HepG2 (cell line): ENCODE results near the gene TRA2B. TPM values are rescaled to one million over a fixed set of nuclear protein-coding genes. Genes with fewer than 3 reads are reported as not detected.

ENCODE experiments used
- BCL6 ChIP-seq: IDR thresholded peaks from 2 replicates; pipeline ENCODE4 v1.6.1; 2016; ENCODE audit warnings: missing genetic modification reagents, missing compliant biosample characterization
- CREB3 ChIP-seq: sonication (generic); formaldehyde crosslinking; IDR thresholded peaks from 2 replicates; pipeline ENCODE4 v1.5.0; 2020; ENCODE audit warnings: missing genetic modification reagents
- CSRNP1 ChIP-seq: sonication (generic); formaldehyde crosslinking; IDR thresholded peaks from 2 replicates; pipeline ENCODE4 v1.8.1; 2023; ENCODE audit warnings: mild to moderate bottlenecking, missing genetic modification reagents
- HDAC2 ChIP-seq: sonication (generic); formaldehyde crosslinking; IDR thresholded peaks from 2 replicates; pipeline ENCODE4 v1.4.0; 2020; ENCODE audit warnings: missing genetic modification reagents
- KDM5A ChIP-seq: fragments of 200-600 bp; sonication (generic); IDR thresholded peaks from 2 replicates; pipeline ENCODE4 v1.7.0; 2018; ENCODE audit warnings: antibody characterized with exemption, mild to moderate bottlenecking, low read length, borderline replicate concordance
- KLF16 ChIP-seq, 2 experiments: sonication (generic) in 1 of 2; formaldehyde crosslinking in 1 of 2; IDR thresholded peaks; 2 replicates each; pipeline versions ENCODE4 v1.6.1 to v1.8.0; 2016 to 2023; ENCODE audit warnings: missing genetic modification reagents in 2 of 2, missing compliant biosample characterization in 1 of 2
- MBD4 ChIP-seq: IDR thresholded peaks from 2 replicates; pipeline ENCODE4 v1.6.1; 2012; ENCODE audit warnings: low read length, inconsistent platforms, borderline replicate concordance
- NR2F6 ChIP-seq, 2 experiments: IDR thresholded peaks; 2 replicates each; pipeline ENCODE4 v1.6.1; 2016; ENCODE audit warnings: antibody characterized with exemption in 1 of 2, mild to moderate bottlenecking in 1 of 2
- PBX3 ChIP-seq: sonication (generic); formaldehyde crosslinking; IDR thresholded peaks from 2 replicates; pipeline ENCODE4 v1.8.1; 2023; ENCODE audit warnings: missing genetic modification reagents, inconsistent platforms, borderline replicate concordance
- PITX1 ChIP-seq: sonication (generic); formaldehyde crosslinking; IDR thresholded peaks from 2 replicates; pipeline ENCODE4 v1.5.1; 2020; ENCODE audit warnings: mild to moderate bottlenecking, missing genetic modification reagents
- REPIN1 ChIP-seq: sonication (generic); formaldehyde crosslinking; IDR thresholded peaks from 2 replicates; pipeline ENCODE4 v1.8.0; 2022; ENCODE audit warnings: missing genetic modification reagents, low read depth, mild to moderate bottlenecking, borderline replicate concordance
- RFXAP ChIP-seq: sonication (generic); formaldehyde crosslinking; IDR thresholded peaks from 2 replicates; pipeline ENCODE4 v1.4.0; 2020; ENCODE audit warnings: missing genetic modification reagents, borderline replicate concordance
- SCMH1 ChIP-seq: sonication (generic); formaldehyde crosslinking; IDR thresholded peaks from 2 replicates; pipeline ENCODE4 v1.9.0; 2021; ENCODE audit warnings: missing genetic modification reagents, mild to moderate bottlenecking, borderline replicate concordance
- ZC3H13 ChIP-seq: sonication (generic); formaldehyde crosslinking; IDR thresholded peaks from 2 replicates; pipeline ENCODE4 v1.8.1; 2023; ENCODE audit warnings: mild to moderate bottlenecking, missing genetic modification reagents, moderate library complexity
- ZNF142 ChIP-seq: sonication (generic); formaldehyde crosslinking; IDR thresholded peaks from 2 replicates; pipeline ENCODE4 v1.4.0; 2020; ENCODE audit warnings: missing genetic modification reagents
- ZNF20 ChIP-seq: sonication (generic); formaldehyde crosslinking; IDR thresholded peaks from 2 replicates; pipeline ENCODE4 v1.4.0; 2020; ENCODE audit warnings: mild to moderate bottlenecking, moderate library complexity, missing genetic modification reagents
- ZNF24 ChIP-seq: fragments of 450-650 bp; IDR thresholded peaks from 2 replicates; pipeline ENCODE4 v1.6.1; 2017; ENCODE audit warnings: antibody characterized with exemption, mild to moderate bottlenecking
- ZNF350 ChIP-seq: sonication (generic); formaldehyde crosslinking; IDR thresholded peaks from 2 replicates; pipeline ENCODE4 v1.4.0; 2020; ENCODE audit warnings: mild to moderate bottlenecking, low read depth, missing genetic modification reagents, borderline replicate concordance
- ZNF414 ChIP-seq: sonication (generic); formaldehyde crosslinking; IDR thresholded peaks from 2 replicates; pipeline ENCODE4 v1.5.0; 2020; ENCODE audit warnings: missing genetic modification reagents
- ZNF670 ChIP-seq: sonication (generic); formaldehyde crosslinking; IDR thresholded peaks from 2 replicates; pipeline ENCODE4 v1.8.0; 2022; ENCODE audit warnings: mild to moderate bottlenecking, missing genetic modification reagents, borderline replicate concordance
- polyA plus RNA-seq, 8 experiments: library from polyadenylated mRNA; depleted of rRNA in 3 of 8; stranded (reverse) in 7 of 8; unstranded in 1 of 8; fragments of >200 nt; fragmentation: Illumina TruSeq in 4 of 8; extraction: Trizol in 4 of 8; gene quantifications; 2 replicates each; pipeline versions ENCODE4 v1.2.1 to v1.2.3, GENCODE V29; 2011 to 2016; ENCODE audit warnings: low read depth in 4 of 8, missing spikeins in 1 of 8, mixed read lengths in 1 of 8; ENCODE audit not compliant: insufficient read depth in 1 of 8
- total RNA-seq, 5 experiments: library from RNA; depleted of rRNA; stranded (reverse); fragments of >200 nt; fragmentation: Illumina TruSeq; extraction: Trizol; gene quantifications; 2 replicates each; pipeline ENCODE4 v1.2.3, GENCODE V29; 2016; ENCODE audit warnings: low read depth in 1 of 5

The TRA2B gene
- total and polyA plus RNA-seq, 2 of the 13 experiments (the other 11 are each of a cell fraction or from before 2014, with no cell fraction given) = 105 to 241 TPM

GRCh38 chr3:185966655-185967054 lies 28.8 kb upstream of the TRA2B start (continued):
- no peak for TF ChIP-seq ZC3H13 (CRISPR knock-in tag)
- peak; percentile 65; the same call in 1 of the 2 replicates for TF ChIP-seq ZNF414
- TF ChIP-seq RFXAP = no peak
- TF ChIP-seq CSRNP1 (CRISPR knock-in tag) = no peak
- no peak for TF ChIP-seq PBX3 (CRISPR knock-in tag)
- no peak for TF ChIP-seq SCMH1
- peak; percentile 99 for TF ChIP-seq NR2F6 (IDR thresholded peaks at IDR 0.05)
- TF ChIP-seq NR2F6 (CRISPR knock-in tag; IDR thresholded peaks at IDR 0.05) = peak; percentile 98
- TF ChIP-seq REPIN1 (CRISPR knock-in tag) = 0 out of 2 replicates have a peak, but pooled peaks have one; percentile 58
- TF ChIP-seq ZNF24 = no peak
- no peak for TF ChIP-seq ZNF20 (CRISPR knock-in tag)
- no peak for TF ChIP-seq KDM5A
- TF ChIP-seq MBD4 = peak; percentile 65; the same call in 1 of the 2 replicates
- TF ChIP-seq KLF16 (CRISPR knock-in tag; IDR thresholded peaks at IDR 0.05) = no peak
- TF ChIP-seq CREB3 = no peak
- TF ChIP-seq BCL6 (CRISPR knock-in tag) = peak; percentile 81
- no peak for TF ChIP-seq ZNF142 (CRISPR knock-in tag)
- TF ChIP-seq PITX1 (CRISPR knock-in tag) = peak; percentile 93
- no peak for TF ChIP-seq ZNF670 (CRISPR knock-in tag)
- peak; percentile 74 for TF ChIP-seq HDAC2
- TF ChIP-seq ZNF350 (CRISPR knock-in tag) = no peak
